DMS114 treated with DMSO at 0.1 percent for 48 hours (cell line): Measurements from ENCODE around the gene MAPK10.
"Not testable (repeated sequence)": the region's sequence is repeated elsewhere in the genome, so short reads cannot be mapped to it uniquely, and the experiment has no call there.

Source experiments
- DNase-seq: peaks from one replicate; lab custom pipeline; 2025; ENCODE audit not compliant: unreplicated experiment; lab: John Stamatoyannopoulos, UW

MAPK10 gene

DNA sequence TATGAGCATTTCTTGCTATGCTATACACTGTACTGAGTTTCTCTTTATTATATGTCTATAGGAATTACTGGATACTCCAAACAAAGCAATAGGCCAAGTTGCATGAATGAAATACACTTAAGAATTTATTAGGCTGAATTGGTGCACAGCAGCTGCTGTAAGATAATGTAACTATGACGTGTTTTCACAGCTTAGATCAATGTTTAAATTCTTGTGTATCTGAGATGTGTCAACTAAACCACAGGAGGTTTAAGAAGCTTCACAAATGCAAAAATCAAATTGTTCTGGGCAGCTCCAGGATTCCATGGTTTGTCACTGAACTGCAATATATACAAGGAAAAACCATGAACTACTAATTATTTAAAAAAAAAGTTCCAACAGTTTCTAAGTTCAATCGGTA, 156.7 kb downstream of the MAPK10 start:
- no peak for DNase-seq

DNA sequence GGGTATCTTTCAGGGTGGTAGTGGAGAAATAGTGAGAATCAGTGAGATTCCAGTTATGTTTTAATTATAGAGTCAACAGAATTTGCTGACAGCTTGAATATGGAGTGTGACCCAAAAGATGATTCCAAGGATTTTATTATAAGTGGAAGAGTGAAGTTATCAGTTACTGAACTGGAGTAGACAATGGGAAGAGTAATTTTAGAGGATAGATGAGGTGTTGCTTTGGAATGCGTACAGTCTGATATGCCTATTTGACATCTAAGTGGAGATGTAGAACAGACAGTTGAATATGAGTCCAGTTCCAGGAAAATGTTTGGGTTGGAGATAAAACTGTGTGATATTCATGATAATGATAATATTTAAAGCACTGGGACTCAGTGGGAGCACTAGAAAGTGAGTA, 174.2 kb downstream of the MAPK10 start:
- DNase-seq, result no peak

DNA sequence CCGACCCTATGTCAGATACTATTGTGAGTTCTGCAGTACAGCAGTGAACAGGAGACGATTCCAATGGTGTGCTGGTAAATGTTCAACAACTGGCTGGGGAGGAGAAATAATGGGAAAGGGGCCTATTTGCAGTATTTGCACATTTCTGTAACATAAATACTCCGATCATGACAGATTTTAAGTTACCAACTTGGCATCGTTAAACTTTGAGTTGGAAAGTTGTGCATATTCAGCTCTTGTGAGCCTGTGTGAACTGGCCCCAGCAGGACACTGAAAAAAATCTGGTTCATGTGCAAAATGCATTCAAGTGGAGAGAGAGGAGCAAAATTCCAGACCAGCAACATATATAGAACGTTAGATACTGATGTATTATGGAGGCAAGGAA, 175.0 kb downstream of the MAPK10 start:
- no peak for DNase-seq

DNA sequence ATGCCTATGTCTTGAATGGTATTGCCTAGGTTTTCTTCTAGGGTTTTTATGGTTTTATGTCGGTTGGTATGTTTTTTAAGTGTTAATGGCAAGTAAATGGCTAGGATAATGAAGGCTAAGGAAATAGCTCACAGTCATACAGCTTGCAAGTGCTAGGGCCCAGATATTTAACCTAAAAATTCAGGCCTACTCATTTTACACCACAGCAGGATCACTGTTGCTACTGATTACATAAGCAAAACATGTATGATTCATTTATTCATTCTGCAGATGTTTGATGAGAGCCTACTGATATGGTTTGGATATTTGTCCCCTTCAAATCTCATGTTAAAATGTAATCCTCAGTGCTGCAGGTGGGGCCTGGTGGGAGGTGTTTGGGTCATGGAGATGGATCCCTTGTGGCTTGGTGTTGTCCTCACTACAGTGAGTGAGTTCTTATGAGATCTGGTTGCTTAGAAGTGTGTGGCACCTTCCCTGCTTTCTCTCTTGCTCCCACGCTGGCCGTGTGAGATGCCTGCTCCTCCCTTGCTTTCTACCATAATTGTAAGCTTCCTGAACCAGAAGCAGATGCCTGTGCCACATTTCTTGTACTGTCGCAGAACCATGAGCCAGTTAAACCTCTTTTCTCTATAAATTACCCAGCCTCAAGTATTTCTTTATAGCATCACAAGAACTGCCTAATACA, 175.5 kb downstream of the MAPK10 start:
- DNase-seq, result no peak

DNA sequence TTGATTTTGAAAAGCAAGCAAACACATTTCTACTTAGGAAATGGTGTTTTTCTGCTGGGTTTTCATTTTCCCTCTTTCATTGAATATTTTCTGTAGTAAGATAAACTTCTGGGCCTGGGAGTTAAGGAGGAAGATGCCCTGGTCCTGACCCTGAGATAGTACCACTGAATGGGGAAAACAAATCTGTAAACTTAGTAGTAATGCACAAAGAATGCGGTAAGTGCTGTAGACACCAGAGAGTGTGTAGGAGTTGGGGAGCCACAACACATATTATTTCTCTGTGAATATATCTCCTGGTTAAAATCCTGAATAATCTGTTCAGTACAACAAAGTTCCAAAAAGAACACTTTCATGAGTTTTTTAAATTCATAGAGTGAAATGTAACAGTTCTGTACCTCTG, 178.3 kb downstream of the MAPK10 start:
- no peak for DNase-seq

DNA sequence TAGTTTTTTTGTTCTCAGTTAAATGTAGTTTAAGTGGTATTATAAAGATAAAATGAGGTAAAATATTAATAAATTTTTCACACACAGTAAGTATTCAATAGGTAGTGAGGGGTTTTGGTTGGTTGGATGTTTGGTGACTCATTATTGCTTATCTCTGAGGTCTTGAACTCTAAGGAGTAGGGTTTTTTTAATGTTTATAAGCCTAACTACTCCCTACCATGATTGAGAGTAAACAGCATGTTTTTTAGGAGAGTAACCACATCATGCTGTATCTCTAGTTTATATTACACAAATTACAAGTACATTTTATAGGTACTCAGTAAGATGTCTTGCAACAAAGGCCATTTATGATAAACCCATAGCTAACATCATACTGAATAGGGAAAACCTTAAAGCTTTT, 181.6 kb downstream of the MAPK10 start:
- DNase-seq, result no peak

DNA sequence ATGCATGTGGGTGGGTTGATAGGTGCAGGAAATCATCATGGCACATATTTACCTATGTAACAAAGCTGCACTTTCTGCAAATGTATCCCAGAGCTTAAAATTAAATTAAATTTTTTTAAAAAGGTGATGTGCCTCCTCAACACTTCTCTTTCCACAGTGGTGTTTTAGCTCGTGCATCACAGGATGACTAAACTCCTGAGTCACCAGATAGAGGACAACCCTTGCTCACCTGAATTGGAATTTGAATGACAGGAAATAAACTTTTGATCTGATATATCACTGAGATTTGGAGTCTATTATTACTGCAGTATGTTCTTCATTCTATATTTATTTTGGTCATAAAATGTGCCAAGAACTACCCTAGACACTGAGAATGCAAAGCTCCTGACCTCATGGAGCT, 185.3 kb downstream of the MAPK10 start:
- no peak for DNase-seq

DNA sequence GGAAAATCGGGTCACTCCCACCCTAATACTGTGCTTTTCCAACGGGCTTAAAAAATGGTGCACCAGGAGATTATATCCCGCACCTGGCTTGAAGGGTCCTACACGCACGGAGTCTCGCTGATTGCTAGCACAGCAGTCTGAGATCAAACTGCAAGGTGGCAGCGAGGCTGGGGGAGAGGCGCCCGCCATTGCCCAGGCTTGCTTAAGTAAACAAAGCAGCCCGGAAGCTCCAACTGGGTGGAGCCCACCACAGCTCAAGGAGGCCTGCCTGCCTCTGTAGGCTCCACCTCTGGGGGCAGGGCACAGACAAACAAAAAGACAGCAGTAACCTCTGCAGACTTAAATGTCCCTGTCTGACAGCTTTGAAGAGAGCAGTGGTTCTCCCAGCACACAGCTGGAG, 191.5 kb downstream of the MAPK10 start:
- not testable (repeated sequence) for DNase-seq

DNA sequence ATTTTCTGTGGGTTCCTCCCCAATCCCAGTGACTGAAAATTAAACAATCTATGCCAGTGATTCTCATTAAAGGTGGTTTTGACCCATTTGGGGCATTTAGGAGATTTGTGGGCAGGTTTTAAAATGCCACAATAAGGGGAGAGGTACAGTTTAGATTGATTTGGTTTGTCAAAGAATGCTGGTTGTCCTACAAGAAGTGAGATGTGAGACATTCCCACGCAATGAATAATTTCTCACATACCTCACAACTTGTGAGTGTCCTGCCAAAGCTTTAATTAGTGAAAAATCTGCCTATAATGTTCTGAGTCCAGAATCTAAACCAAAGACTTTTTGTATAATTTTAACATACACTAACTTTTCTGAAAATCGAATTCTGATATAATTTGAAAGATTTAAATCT, 199.4 kb downstream of the MAPK10 start:
- no peak for DNase-seq

DNA sequence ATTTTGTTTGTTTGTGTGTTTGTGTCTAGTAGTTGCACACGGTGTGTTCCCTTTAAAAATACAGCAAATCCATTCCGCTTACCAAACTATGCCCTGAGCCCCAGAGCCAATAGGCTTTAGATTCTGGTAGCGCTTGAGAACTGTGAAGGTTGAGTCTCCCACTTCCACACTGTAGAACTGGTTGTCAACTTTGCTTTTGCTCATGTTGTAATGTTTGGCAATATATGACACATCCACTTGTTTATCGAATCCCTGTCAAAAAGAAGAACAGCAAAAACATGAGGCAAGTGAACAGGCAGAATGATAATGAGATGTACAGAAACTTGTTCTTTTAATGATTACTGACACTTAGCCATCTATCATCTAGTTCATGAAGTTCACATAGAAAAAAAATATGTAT, 200.6 kb downstream of the MAPK10 start:
- no peak for DNase-seq

DNA sequence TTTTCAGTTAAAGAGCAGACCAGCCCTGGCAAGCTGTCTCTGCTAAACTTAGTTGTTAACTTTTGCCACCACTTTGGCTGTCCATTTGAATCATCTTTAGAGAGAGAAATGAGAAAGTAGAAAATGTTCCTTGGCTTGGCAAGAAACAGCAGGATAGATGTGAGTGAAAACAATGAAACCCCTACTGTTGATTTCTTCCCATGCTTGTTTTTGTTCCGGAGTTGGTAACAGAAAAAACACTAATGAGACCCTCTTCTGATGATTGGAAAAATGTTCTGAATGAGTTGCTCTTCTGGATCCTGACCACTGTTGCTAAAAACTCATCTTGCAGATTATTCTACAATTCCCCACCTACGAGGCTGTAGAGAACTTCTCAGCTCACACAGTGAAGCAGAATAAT, 203.3 kb downstream of the MAPK10 start:
- DNase-seq, result no peak

DNA sequence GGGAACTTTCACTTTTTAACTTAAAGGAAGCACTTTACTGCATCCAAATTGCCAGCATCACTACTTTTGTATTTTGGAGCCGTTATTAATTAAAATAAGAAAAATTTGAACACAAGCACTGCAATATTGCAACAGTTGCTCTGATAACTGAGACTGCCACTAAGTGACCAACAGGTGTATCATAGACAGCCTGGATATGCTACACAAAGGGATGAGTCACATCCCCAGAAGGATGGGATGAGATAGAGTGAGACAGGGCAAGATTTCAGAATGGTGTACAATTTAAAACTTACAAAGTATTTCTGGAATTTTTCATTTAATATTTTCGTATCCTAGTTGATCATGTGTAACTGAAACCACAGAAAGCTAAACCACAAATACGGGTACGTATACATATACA, 204.1 kb downstream of the MAPK10 start:
- no peak for DNase-seq

DNA sequence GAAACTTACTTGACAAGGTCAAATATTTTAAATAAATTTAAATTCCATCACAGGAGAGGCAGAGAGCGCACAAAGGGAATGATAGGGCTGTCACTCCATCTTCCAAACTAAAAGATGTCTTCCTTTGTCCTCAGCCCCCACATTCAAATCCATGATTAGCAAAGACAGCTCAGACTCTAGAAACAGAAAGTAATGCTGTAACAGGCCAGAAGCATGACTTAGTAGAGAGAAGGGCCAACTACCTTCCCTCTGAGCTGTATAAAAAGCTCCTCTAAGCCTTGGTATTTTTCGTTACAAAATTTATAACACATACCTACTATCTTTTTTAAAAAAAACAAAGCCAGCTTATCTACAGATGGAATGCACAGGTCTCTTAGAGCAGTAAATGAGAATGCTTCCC, 207.4 kb downstream of the MAPK10 start:
- no peak for DNase-seq

DNA sequence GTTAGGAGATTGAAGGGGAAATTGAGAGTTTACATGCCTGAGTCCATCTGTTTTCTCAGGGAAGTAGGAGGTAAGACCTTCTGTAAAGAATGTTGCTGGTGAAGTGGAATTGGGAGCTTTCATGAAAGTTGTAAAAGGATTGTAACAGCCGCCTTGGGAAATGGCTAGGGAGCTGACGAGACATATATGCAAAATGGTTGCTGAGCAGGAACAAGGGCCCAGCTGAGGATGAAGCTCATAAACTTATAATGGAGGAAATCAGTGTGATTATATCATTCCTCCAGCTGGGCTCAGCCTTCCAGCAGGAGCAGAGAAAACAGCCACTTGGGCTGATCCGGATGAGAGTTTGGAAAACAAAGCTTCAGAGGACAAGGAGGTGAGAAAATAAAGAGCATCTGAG, 208.7 kb downstream of the MAPK10 start:
- no peak for DNase-seq

DNA sequence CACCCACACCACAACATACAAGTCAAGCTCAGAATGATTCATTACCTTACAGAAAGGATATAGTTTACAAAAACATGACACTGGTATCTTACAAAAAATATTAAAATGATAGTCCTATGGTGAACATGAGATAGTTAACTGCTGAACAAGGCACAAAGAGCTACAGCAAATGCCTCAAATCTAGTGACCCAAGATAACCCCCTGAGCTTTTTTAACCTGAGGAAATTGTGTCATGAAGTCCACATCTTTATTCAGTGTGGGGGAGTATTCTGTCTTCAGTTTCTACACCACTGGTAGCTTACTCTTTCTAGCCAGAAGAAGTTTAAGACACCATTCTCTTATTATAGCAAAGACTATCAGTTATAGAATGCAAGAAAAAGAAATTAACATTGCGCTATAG, 218.7 kb downstream of the MAPK10 start:
- DNase-seq, result no peak

DNA sequence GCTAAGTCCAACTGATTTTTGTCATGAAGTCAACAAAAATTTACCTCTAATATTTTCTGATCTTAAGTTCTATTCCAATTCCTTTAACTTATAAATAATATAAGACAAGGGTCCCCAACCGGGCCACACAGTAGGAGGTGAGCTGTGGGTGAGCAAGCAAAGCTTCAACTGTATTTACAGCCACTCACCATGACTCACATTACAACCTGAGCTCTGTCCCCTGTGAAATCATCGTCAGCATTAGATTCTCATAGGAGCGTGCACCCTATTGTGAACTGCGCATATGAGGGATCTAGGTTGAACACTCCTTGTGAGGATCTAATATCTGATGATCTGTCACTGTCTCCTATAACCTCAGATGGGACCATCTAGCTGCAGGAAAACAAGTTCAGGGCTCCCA, 227.4 kb downstream of the MAPK10 start:
- DNase-seq, result no peak

DNA sequence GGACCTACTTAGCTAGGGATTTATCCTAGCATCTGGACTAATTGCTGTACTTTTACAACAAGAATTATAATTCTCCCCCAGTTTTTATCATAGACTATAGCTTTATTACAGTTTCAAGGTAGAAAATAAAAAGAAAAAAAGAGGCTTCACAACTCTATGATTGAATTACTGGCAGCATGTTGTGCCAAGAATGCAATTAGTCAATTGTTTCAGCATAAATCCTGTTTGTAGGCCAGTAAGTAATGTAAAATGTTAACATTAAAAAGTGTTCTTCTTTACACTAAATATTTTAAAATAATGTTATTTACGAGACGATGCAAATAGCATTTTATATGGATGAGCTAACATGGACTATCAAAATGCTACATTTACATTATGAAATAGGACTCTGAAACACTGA, 228.4 kb downstream of the MAPK10 start:
- DNase-seq, result no peak

DNA sequence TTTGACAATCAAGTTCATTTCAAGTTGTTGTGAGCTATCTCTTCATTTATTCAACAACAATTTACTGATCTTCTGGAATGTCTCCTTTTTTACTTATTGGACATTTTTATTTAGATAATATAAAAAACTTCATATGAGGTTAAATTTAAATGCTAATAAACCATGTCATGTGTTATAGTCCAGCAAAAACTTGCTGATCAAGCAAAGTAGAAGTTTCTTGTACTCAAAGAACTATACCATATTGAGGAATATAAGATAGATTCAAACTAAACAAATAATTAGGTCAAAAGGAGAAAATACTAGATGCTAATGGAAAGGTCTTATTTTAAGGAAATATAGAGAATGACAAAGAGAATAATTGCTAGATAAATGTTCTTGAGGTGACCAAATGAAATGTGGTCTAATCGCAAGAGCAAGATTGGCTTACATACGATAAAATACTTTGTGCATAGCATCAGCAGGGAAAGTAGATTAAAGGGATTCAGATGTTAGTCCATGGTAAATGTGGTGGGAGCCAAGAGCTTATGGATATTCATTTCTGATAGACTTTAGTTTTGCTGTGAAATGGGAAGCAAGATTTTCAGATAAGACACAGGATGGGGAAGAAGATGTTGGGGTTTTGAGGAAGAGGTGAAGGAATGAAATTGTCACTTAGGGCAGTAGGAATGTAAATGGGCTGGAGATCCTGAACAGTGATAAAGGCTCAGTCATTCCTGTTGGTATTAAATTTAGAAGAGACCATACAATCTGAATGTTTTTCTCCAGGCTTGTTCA, 229.5 kb downstream of the MAPK10 start:
- no peak for DNase-seq

DNA sequence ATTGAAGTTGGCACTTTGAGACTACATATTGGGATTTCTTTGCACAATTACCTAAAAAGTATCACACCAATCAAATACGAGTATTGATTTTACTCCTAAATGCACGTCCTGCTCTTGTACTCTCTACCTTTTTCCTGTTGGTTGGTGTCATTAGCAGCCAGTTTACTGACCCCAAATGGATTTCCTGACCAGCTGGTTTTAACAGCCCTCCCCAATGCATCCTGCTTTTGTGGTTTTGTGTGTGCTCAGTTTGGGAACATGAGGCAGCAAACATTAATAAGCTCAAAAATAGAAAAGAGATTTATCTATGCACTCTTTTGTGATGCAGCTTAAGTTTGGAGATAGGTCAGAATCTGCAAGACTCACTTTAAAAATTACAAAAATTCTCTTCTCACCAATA, 230.3 kb downstream of the MAPK10 start:
- no peak for DNase-seq

DNA sequence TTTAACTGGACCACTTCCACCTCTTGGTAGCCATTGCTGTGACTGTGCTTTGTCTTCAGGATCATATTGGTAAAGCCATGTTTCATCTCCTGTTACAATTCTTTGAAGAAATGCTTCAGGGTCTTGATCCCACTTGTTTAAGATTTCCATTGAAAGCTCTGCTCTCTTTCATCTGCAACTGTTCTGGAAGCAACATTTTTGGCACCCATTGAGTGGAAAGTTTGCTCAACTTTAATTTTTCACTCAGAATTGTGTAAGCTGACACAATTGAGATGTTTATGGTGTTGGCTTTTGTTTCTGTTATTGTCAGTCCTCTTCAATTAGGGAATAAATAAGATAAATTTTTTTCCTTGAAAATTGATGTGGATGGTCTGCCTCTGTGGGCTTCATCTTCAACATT, 237.4 kb downstream of the MAPK10 start:
- no peak for DNase-seq

DNA sequence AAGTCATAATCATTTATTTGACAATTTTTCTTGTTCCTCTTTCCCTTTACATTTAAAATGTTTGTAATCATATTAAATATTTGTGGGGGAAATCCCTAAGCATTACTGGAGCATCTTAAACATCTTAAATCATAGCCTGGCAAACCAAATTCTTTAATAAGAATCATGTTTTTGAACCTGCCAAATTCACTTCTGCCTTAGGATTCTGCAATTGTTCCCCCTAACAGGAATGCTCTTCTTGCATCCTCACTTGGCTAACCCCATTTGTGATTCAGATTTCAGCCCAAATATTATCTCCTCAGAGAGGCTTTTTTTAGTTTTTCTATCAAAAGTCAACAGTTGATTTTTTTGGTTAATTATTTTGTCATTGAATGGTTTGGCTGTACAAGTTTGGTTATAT, 241.1 kb downstream of the MAPK10 start:
- DNase-seq, result no peak

DNA sequence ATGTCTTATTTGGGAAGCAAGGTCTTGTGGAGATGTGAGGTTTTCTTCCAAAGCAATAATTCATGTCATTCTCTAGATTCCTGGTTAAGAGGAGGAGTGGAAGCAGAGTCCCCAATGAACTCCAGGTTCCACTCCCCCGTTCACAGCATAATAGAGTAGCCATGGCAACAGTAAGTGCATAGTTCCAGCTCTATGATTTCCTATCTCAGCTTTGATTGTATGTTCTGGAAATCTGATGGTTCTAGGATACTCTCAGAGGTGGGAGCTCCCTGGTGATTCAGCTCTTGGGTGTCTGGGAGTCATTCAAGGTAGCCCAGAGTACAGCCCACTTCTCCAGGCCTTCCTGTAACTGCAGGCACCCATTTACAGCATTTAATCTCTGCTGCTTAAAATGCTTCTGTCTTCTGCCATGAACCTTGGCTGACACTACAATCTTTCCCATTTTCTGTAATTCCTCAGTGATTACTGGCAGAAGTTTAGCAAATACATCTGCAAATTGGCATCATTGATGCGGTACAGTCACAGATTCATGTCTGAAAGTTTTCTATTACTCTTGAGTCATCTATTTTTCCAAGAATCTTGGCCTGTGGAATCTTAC, 242.0 kb downstream of the MAPK10 start:
- no peak for DNase-seq

DNA sequence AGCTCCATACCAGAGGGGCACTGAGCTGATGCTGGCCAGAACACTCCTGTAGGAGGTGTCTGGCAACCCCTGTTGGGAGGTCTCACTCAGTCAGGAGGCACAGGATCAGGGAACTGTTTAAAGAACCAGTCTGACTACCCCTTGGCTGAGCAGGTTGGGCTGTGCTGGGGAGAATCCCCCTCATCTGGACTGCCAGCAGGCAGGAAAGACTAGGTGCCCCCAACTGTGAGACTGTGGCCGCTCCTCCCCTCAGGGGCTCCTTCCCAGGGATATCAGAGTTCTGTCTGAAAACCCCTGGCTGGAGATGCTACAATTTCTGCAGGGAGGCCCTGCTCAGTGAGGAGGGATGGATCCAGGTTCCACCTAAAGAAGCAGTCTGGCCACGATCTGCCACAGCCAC, 245.3 kb downstream of the MAPK10 start:
- DNase-seq, result no peak
